HepG2 (cell line): ENCODE results near the gene PRKCZ. TPM values are rescaled to one million over a fixed set of nuclear protein-coding genes. Genes with fewer than 3 reads are reported as not detected.
A peak's percentile ranks its signal among the peaks of the same experiment; 100 is the strongest.

ENCODE experiments used
- ATAC-seq: fragments of 200-7000 bp; cut with Tn5 transposase; 3 replicates; pipeline ENCODE4 v1.9.1; 2020; ENCODE audit warnings: mild to moderate bottlenecking, moderate library complexity
- BruUV-seq: library from RNA; stranded (reverse); fragments of 400-500 nt; replicated peaks from 2 replicates; lab custom pipeline; 2021; lab: Mats Ljungman, UMichigan
- CTCF ChIA-PET: fragments of 300-600 bp; formaldehyde crosslinking; extraction: SDS; loops from one replicate; lab custom pipeline; 2021; ENCODE audit warnings: low total read pairs, inconsistent platforms, low intra/inter-chr PET ratio; lab: Yijun Ruan, JAX
- POLR2A ChIA-PET: fragments of 350-600 bp; sonication (Branson Sonifier 250); formaldehyde crosslinking; loops from one replicate; lab custom pipeline; 2020; ENCODE audit warnings: antibody characterized with exemption, inconsistent platforms; lab: Yijun Ruan, JAX
- DNase-seq: peaks from one replicate; pipeline ENCODE4 v3.0.0-alpha.2; 2015; ENCODE audit warnings: low spot score
- FAIRE-seq: peaks from 3 replicates; lab custom pipeline; 2011; peaks lifted over from hg19 to GRCh38; lab: Jason Lieb, UNC
- H2AFZ ChIP-seq: one replicate; pipeline ENCODE4 v1.6.1; 2011; ENCODE audit warnings: low read length, inconsistent platforms
- H3K27ac ChIP-seq: fragments of 300-600 bp; 3 replicates; pipeline ENCODE4 v1.8.0; 2011; ENCODE audit warnings: mixed run types, mild to moderate bottlenecking, mixed read lengths, low read length, inconsistent platforms; ENCODE audit not compliant: insufficient read depth; ENCODE audit errors: extremely low read length
- H3K27me3 ChIP-seq, 2 experiments: fragments of 200-600 bp in 1 of 2; 2 replicates in 1 of 2; 3 replicates in 1 of 2; pipeline versions ENCODE4 v1.6.0 to v1.8.0; 2011; ENCODE audit warnings: low read length in 2 of 2, mild to moderate bottlenecking in 2 of 2, moderate library complexity in 2 of 2, inconsistent platforms in 1 of 2; ENCODE audit not compliant: insufficient read depth in 2 of 2, control insufficient read depth in 1 of 2
- H3K36me3 ChIP-seq, 2 experiments: fragments of 200-600 bp in 1 of 2; replicated peaks in 1 of 2; 2 replicates in 1 of 2; 3 replicates in 1 of 2; pipeline versions ENCODE4 v1.5.1 to v1.8.0; 2011; ENCODE audit warnings: low read length in 2 of 2, inconsistent platforms in 1 of 2; ENCODE audit not compliant: insufficient read depth in 2 of 2, control insufficient read depth in 1 of 2
- H3K4me1 ChIP-seq: 2 replicates; pipeline ENCODE4 v1.5.1; 2012; ENCODE audit warnings: low read length, inconsistent platforms; ENCODE audit not compliant: insufficient read depth
- H3K4me2 ChIP-seq: 2 replicates; pipeline ENCODE4 v1.6.0; 2011; ENCODE audit warnings: low read depth, low read length, inconsistent platforms
- H3K4me3 ChIP-seq, 3 experiments: fragments of 200-600 bp in 1 of 3; sonication (generic), shearing (Covaris generic) in 1 of 3; replicated peaks in 1 of 3; 2 replicates each; pipeline ENCODE4 v1.5.1; 2011 to 2016; ENCODE audit warnings: low read length in 3 of 3, inconsistent platforms in 2 of 3, low read depth in 2 of 3, mild to moderate bottlenecking in 2 of 3, control low read depth in 1 of 3, mixed read lengths in 1 of 3; ENCODE audit not compliant: insufficient read depth in 1 of 3
- H3K79me2 ChIP-seq: one replicate; pipeline ENCODE4 v1.6.1; 2011; ENCODE audit warnings: low read length, inconsistent platforms; ENCODE audit not compliant: insufficient read depth
- H3K9ac ChIP-seq: 2 replicates; pipeline ENCODE4 v1.6.0; 2011; ENCODE audit warnings: mild to moderate bottlenecking, low read depth, low read length, inconsistent platforms; ENCODE audit not compliant: insufficient read depth
- H3K9me3 ChIP-seq: 2 replicates; pipeline ENCODE4 v1.5.1; 2012; ENCODE audit warnings: mild to moderate bottlenecking, low read length
- H4K20me1 ChIP-seq: 2 replicates; pipeline ENCODE4 v1.6.0; 2011; ENCODE audit warnings: inconsistent platforms, mild to moderate bottlenecking, low read length, moderate library complexity; ENCODE audit not compliant: insufficient read depth
- BRCA1 ChIP-seq: sonication (generic); formaldehyde crosslinking; IDR thresholded peaks from 2 replicates; pipeline ENCODE4 v1.4.0; 2020; ENCODE audit warnings: missing genetic modification reagents
- KAT8 ChIP-seq: IDR thresholded peaks from 2 replicates; pipeline ENCODE4 v1.6.1; 2016; ENCODE audit warnings: missing genetic modification reagents, missing compliant biosample characterization
- MTF2 ChIP-seq: sonication (generic); formaldehyde crosslinking; IDR thresholded peaks from 2 replicates; pipeline ENCODE4 v1.5.0; 2020; ENCODE audit warnings: missing genetic modification reagents, borderline replicate concordance
- NRL ChIP-seq: sonication (generic); formaldehyde crosslinking; IDR thresholded peaks from 2 replicates; pipeline ENCODE4 v1.5.0; 2020; ENCODE audit warnings: missing genetic modification reagents, mild to moderate bottlenecking, moderate library complexity, borderline replicate concordance
- RAD21 ChIP-seq: fragments of 450-650 bp; formaldehyde crosslinking; IDR thresholded peaks from 2 replicates; pipeline ENCODE4 v1.5.0; 2020; ENCODE audit warnings: mild to moderate bottlenecking
- RARG ChIP-seq: sonication (generic); formaldehyde crosslinking; IDR thresholded peaks from 2 replicates; pipeline ENCODE4 v1.4.0; 2020; ENCODE audit warnings: low read depth, mild to moderate bottlenecking, missing genetic modification reagents
- STAG1 ChIP-seq: sonication (generic); formaldehyde crosslinking; IDR thresholded peaks from 2 replicates; pipeline ENCODE4 v1.4.0; 2020; ENCODE audit warnings: missing genetic modification reagents
- ZNF318 ChIP-seq: sonication (generic); formaldehyde crosslinking; IDR thresholded peaks from 2 replicates; pipeline ENCODE4 v1.4.0; 2020; ENCODE audit warnings: mild to moderate bottlenecking, missing genetic modification reagents
- ZNF432 ChIP-seq: sonication (generic); formaldehyde crosslinking; IDR thresholded peaks from 2 replicates; pipeline ENCODE4 v1.5.0; 2020; ENCODE audit warnings: missing genetic modification reagents, mild to moderate bottlenecking, borderline replicate concordance
- ZNF781 ChIP-seq: sonication (generic); formaldehyde crosslinking; IDR thresholded peaks from 2 replicates; pipeline ENCODE4 v1.5.1; 2020; ENCODE audit warnings: borderline replicate concordance, mild to moderate bottlenecking, missing genetic modification reagents; ENCODE audit errors: not compliant biosample characterization
- WGBS: methylation state at CpG from one replicate; pipeline ENCODE4 v1.1.6; 2017; ENCODE audit warnings: low lambda C conversion rate; 5-methylcytosine and 5-hydroxymethylcytosine counted together
- in situ Hi-C: cut with HindIII; loops from 2 replicates; pipeline ENCODE4 v1.10.0; 2017; ENCODE audit warnings: low pct_unique_long_range_greater_than_20kb; ENCODE audit not compliant: extremely low pct_ligation_motif_present
- intact Hi-C: fragments of 100-400 bp; cut with micrococcal nuclease; formaldehyde crosslinking; loops from one replicate; pipeline ENCODE4 v1.10.0; 2022; ENCODE audit not compliant: unreplicated experiment
- polyA plus RNA-seq, 8 experiments: library from polyadenylated mRNA; depleted of rRNA in 3 of 8; stranded (reverse) in 7 of 8; unstranded in 1 of 8; fragments of >200 nt; fragmentation: Illumina TruSeq in 4 of 8; extraction: Trizol in 4 of 8; gene quantifications; 2 replicates each; pipeline versions ENCODE4 v1.2.1 to v1.2.3, GENCODE V29; 2011 to 2016; ENCODE audit warnings: low read depth in 4 of 8, missing spikeins in 1 of 8, mixed read lengths in 1 of 8; ENCODE audit not compliant: insufficient read depth in 1 of 8
- total RNA-seq, 5 experiments: library from RNA; depleted of rRNA; stranded (reverse); fragments of >200 nt; fragmentation: Illumina TruSeq; extraction: Trizol; gene quantifications; 2 replicates each; pipeline ENCODE4 v1.2.3, GENCODE V29; 2016; ENCODE audit warnings: low read depth in 1 of 5

Gene PRKCZ
- total and polyA plus RNA-seq, 2 of the 13 experiments (the other 11 are each of a cell fraction or from before 2014, with no cell fraction given) = 34.7 to 85.2 TPM

DNA sequence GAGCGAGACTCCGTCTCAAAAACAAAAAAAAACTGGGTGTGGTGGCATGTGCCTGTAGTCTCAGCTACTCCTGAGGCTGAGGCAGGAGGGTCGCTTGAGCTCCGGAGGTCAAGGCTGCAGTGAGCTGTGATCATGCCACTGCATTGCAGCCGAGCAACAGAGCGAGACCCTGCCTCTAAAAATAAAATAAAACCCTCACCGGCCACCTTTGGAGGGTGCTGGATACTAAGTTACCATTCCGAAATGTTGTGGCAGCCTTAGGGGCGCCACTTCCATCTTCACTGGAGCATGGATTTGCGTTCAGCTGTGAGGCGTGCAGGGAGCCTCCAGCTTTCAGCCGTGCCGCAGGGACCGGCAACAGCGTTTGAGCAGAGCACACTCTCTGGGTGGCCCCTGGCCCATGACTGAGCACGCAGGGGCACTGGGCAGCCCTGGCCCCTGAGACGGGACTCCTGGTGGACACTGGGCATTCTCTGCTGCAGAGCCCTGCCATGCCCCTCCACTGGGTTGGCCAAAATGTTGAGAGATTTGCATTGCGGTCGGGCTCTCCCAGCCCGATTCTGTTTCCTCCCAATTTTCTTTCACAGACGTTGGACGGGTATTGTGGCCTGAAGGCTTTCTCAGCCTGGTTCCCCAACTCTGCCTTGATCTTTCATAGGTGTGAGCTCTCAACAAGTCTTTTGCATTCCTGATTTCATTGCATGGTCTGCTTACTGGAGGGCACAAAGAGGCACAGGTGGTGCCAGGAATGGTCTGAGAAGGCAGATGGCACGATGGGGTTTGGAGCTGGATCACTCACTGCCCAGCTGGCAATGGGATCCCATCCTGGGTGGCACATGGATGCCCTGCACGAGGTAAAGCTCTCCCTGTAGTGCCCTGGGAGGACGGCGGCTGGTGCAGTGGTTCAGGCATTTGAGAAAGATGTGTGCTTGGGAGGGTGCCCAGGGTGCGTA lies 40.8 kb upstream of the PRKCZ start:
- no peak overlapping the region for H3K4me3 ChIP-seq
- FAIRE-seq = no peak
- H3K36me3 ChIP-seq = no peaks in the 10 kb centered on the region
- no TSS peak for BruUV-seq
- H3K27ac ChIP-seq = no peak overlapping the region
- POLR2A ChIA-PET = no interaction called here
- in situ Hi-C loops (no loop called here), intact Hi-C loops (no loop called here)
- DNase-seq = no peak
- H3K4me1 ChIP-seq = no peaks in the 10 kb centered on the region
- H4K20me1 ChIP-seq = no peaks in the 10 kb centered on the region
- H2AFZ ChIP-seq = no peak overlapping the region
- no peaks in the 10 kb centered on the region for H3K9me3 ChIP-seq
- ATAC-seq = peak; percentile 51; the same call in 2 of the 3 replicates
- no peak overlapping the region for H3K9ac ChIP-seq
- WGBS = 33% methylated on average over 18 of the region's 27 CpGs
- H3K79me2 ChIP-seq = no peaks in the 10 kb centered on the region
- peaks cover 13 to 63% of the 10 kb centered on the region in 2 experiments for H3K27me3 ChIP-seq
- no peak overlapping the region for H3K4me2 ChIP-seq
- CTCF ChIA-PET = no interaction called here
- no peak for TF ChIP-seq BRCA1
- no peak for TF ChIP-seq KAT8
- TF ChIP-seq ZNF318 (CRISPR knock-in tag) = no peak
- TF ChIP-seq MTF2 (CRISPR knock-in tag) = no peak
- no peak for TF ChIP-seq STAG1 (CRISPR knock-in tag)
- no peak for TF ChIP-seq ZNF432 (CRISPR knock-in tag)
- no peak for TF ChIP-seq NRL (CRISPR knock-in tag)
- TF ChIP-seq RAD21 (CRISPR knock-in tag) = no peak
- no peak for TF ChIP-seq ZNF781 (CRISPR knock-in tag)
- no peak for TF ChIP-seq RARG
